ENCODE results near the gene TPRX1. TPM values are rescaled to one million over a fixed set of nuclear protein-coding genes. Genes with fewer than 3 reads are reported as not detected.

The TPRX1 gene
- total RNA-seq, 3 donors from 2014 or later (not counting 1 experiment from before 2014, with no cell fraction given): not detected

DNA sequence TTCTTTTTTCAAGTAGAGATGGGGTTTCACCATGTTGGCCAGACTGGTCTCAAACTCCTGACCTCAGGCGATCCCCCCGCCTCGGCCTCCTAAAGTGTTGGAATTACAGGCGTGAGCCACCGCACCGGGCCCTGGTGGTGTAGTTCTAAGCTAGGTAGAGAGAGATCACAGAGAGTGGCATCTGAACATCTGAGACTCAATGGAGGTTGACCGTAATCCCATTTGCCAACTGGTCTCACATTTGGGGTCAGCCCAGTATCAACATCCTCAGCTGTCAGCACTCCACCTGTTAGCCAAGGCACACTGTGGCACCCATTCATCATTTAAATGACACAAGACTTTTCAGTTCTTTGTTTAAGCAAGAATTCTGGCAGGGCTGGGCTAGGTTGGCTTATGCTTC, 17.8 kb downstream of the TPRX1 start:
- Histone ChIP-seq H3K27me3 (ENCODE audit: control insufficient read depth, insufficient read depth, low read length) (no peaks in the 10 kb centered on the region), H3K4me1 (ENCODE audit: control insufficient read depth, insufficient read depth, low read length) (peaks cover 8% of the 10 kb centered on the region), H3K27ac (ENCODE audit: low read length) (no peak overlapping the region), H3K9me3 (ENCODE audit: control insufficient read depth, insufficient read depth, low read length) (no peaks in the 10 kb centered on the region), H3K36me3 (ENCODE audit: control insufficient read depth, insufficient read depth, low read length) (peaks cover 16% of the 10 kb centered on the region), H3K4me3 (ENCODE audit: low read length) (no peak overlapping the region)
- TF ChIP-seq, protein P1, sequence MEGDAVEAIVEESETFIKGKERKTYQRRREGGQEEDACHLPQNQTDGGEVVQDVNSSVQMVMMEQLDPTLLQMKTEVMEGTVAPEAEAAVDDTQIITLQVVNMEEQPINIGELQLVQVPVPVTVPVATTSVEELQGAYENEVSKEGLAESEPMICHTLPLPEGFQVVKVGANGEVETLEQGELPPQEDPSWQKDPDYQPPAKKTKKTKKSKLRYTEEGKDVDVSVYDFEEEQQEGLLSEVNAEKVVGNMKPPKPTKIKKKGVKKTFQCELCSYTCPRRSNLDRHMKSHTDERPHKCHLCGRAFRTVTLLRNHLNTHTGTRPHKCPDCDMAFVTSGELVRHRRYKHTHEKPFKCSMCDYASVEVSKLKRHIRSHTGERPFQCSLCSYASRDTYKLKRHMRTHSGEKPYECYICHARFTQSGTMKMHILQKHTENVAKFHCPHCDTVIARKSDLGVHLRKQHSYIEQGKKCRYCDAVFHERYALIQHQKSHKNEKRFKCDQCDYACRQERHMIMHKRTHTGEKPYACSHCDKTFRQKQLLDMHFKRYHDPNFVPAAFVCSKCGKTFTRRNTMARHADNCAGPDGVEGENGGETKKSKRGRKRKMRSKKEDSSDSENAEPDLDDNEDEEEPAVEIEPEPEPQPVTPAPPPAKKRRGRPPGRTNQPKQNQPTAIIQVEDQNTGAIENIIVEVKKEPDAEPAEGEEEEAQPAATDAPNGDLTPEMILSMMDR (IDR thresholded peaks at IDR 0.05): no peak
- ATAC-seq: no peak
- Mint-ChIP-seq H3K4me1 (peaks cover 0 to 6% of the 10 kb centered on the region in 2 donors), H3K4me3 (no peak overlapping the region), H3K27me3 (ENCODE audit: low read depth in 2 of 2) (no peaks in the 10 kb centered on the region), H3K9me3 (no peaks in the 10 kb centered on the region), H3K27ac (no peak overlapping the region), H3K36me3 (no peaks in the 10 kb centered on the region)
- DNase-seq: no peak
- WGBS (ENCODE audit: insufficient coverage): 95% methylated on average over 7 of the region's 7 CpGs
- intact Hi-C loops (cut with micrococcal nuclease): no loop called here

- no peak overlapping the region for H3K4me3 Mint-ChIP-seq
- no peak for DNase-seq
- H3K9me3 ChIP-seq (ENCODE audit: control insufficient read depth, insufficient read depth, low read length): no peaks in the 10 kb centered on the region
- peak overlapping the region in 1 of 2 donors; percentile 95 for H3K27ac Mint-ChIP-seq
- no peak overlapping the region for H3K4me3 ChIP-seq (ENCODE audit: low read length)
- intact Hi-C loops (cut with micrococcal nuclease): no loop called here
- 93% methylated on average over 9 of the region's 9 CpGs for WGBS (ENCODE audit: insufficient coverage)
- H3K9me3 Mint-ChIP-seq: no peaks in the 10 kb centered on the region
- no peak overlapping the region for H3K27ac ChIP-seq (ENCODE audit: low read length)
- peaks cover 7 to 42% of the 10 kb centered on the region in 2 donors for H3K4me1 Mint-ChIP-seq
- H3K4me1 ChIP-seq (ENCODE audit: control insufficient read depth, insufficient read depth, low read length): peaks cover 26% of the 10 kb centered on the region
- peaks cover 22% of the 10 kb centered on the region for H3K36me3 ChIP-seq (ENCODE audit: control insufficient read depth, insufficient read depth, low read length)
- H3K27me3 Mint-ChIP-seq (ENCODE audit: low read depth in 2 of 2): no peaks in the 10 kb centered on the region
- no peaks in the 10 kb centered on the region for H3K27me3 ChIP-seq (ENCODE audit: control insufficient read depth, insufficient read depth, low read length)
- H3K36me3 Mint-ChIP-seq: no peaks in the 10 kb centered on the region
- ATAC-seq: no peak
- TF ChIP-seq, protein P1 (IDR thresholded peaks at IDR 0.05): no peak
Observed at GRCh38 chr19:47781590-47782262, 22.6 kb downstream of the TPRX1 start.

DNA sequence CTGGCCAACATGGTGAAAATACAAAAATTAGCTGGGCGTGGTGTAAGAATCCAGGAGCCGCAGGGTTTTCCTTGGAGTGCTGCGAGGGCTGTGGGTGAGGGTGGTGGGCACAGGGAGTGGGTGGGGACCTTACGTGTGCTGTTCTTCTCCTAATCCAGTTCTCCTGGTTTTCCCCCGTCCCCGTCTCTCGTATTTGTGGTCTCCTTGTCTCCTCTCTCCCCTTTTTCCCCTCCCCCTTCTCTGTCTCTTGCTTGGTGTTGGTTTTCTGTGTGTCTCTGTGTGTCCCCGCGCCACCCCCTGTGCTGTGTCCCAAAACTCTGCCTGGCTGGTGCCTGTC, 24.2 kb downstream of the TPRX1 start:
- Histone ChIP-seq H3K4me3 (ENCODE audit: low read length) (no peak overlapping the region), H3K27me3 (ENCODE audit: control insufficient read depth, insufficient read depth, low read length) (no peaks in the 10 kb centered on the region), H3K36me3 (ENCODE audit: control insufficient read depth, insufficient read depth, low read length) (peaks cover 16% of the 10 kb centered on the region), H3K9me3 (ENCODE audit: control insufficient read depth, insufficient read depth, low read length) (no peaks in the 10 kb centered on the region), H3K4me1 (ENCODE audit: control insufficient read depth, insufficient read depth, low read length) (peaks cover 26% of the 10 kb centered on the region), H3K27ac (ENCODE audit: low read length) (no peak overlapping the region)
- no peaks in the 10 kb centered on the region for H3K36me3 Mint-ChIP-seq
- DNase-seq (no peak), ATAC-seq (no peak)
- peak overlapping the region; percentile 51 for H3K4me3 Mint-ChIP-seq
- H3K9me3 Mint-ChIP-seq: no peaks in the 10 kb centered on the region
- H3K27ac Mint-ChIP-seq: peak overlapping the region; percentile 88 to 95
- no peaks in the 10 kb centered on the region for H3K27me3 Mint-ChIP-seq (ENCODE audit: low read depth in 2 of 2)
- 94% methylated on average over 6 of the region's 9 CpGs for WGBS (ENCODE audit: insufficient coverage)
- intact Hi-C loops (cut with micrococcal nuclease): no loop called here
- TF ChIP-seq, protein P1 (IDR thresholded peaks at IDR 0.05): no peak
- H3K4me1 Mint-ChIP-seq: peaks cover 7 to 42% of the 10 kb centered on the region in 2 donors

Measured in natural killer cell (primary cell).